Skeletal muscle cell (primary cell): ENCODE results near the gene KRTAP9-1.
"Not testable (repeated sequence)": the region's sequence is repeated elsewhere in the genome, so short reads cannot be mapped to it uniquely, and the experiment has no call there.

ENCODE experiments used
- DNase-seq: peaks from one replicate; pipeline ENCODE4 v3.0.0-alpha.2; 2010; ENCODE audit warnings: low read depth
- H3K4me3 ChIP-seq: 2 replicates; pipeline ENCODE4 v1.5.1; 2011; ENCODE audit warnings: low read depth, mild to moderate bottlenecking, control low read depth, low read length, moderate library complexity

The KRTAP9-1 gene

DNA sequence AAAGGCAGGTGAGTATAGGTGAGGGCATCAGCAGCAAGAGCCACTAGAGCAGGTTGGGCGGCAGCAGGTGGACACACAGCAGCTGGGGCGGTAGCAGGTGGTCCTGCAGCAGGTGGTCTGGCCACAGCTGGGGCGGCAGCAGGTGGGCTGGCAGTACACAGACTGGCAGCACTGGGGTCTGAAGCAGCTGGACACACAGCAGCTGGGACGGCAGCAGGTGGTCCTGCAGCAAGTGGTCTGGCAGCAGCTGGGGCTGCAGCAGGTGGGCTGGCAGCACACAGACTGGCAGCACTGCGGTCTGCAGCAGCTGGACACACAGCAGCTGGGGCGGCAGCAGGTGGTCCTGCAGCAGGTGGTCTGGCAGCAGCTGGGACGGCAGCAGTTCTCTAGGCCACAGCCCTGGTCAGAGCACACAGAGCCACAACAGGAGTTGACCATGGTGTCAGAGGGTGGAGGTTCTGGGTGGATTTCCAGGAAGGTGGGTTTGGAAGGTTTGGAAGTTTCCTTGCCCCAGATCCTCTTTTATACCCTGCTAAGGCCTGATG lies 11.9 kb upstream of the KRTAP9-1 start, which contains the start of gene KRTAP4-2:
Gene KRTAP4-2 (minus strand): TSS at position 495 of the 545 bp plus-strand sequence. CDS start 57 bp downstream, at position 438.
- DNase-seq = no peak
- no peak within 1 kb of the TSS for H3K4me3 ChIP-seq

DNA sequence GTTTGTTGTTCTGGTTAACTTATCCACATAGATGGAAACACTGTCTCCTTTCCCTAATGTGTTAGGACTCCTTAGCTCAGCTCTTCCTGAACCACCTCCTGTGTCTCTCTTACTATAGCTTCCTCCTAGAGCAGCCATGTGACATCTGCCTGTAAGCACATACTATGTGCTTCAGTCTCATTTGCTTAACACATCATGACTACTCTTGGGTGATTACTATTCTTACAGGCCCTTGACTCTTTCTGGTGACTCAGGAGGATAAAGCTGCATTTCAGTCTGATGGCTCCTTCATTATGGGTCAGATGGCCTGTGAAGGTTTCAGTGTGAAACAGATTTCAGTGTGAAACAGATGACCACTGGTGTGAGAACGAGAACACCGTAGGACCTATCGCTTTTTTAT lies 11.3 kb upstream of the KRTAP9-1 start:
- H3K4me3 ChIP-seq = no peak overlapping the region
- DNase-seq = no peak

DNA sequence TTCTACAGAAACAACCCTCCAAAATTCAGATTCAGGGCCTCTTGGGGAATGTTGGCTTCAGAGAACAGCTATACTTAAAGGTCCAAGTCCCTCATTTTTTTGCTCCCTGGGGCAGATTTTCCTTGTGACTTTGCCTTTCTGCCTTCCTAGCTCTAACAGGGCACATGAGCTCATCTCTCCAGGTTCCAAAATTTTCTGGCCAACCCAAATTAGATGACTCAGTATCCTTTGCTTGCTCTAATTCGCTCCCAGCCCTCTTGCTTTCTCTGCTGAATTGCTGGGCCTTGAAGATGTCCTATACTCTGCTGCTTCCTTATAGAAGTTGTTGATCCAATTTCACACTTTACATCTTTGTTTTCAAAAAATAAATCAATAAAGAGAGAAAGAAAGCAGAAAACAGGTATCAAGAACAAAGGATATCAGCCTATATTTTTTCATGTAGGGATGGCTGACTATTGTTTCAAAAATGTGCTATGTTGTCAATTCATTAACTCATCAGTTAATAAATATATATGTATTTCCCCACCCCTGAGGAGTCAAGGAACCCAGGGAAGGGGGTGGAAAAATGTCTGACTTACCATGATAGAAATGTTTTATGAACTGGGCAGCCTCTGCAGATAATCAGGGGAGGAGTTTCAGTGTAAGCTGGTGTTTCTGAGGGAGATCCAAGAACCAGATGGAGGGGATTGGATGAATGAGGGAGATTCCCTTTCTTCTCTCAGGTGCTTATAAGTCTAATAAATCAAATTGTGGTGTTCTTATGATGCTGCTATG lies 10.7 kb upstream of the KRTAP9-1 start:
- no peak for DNase-seq
- H3K4me3 ChIP-seq = no peak overlapping the region

DNA sequence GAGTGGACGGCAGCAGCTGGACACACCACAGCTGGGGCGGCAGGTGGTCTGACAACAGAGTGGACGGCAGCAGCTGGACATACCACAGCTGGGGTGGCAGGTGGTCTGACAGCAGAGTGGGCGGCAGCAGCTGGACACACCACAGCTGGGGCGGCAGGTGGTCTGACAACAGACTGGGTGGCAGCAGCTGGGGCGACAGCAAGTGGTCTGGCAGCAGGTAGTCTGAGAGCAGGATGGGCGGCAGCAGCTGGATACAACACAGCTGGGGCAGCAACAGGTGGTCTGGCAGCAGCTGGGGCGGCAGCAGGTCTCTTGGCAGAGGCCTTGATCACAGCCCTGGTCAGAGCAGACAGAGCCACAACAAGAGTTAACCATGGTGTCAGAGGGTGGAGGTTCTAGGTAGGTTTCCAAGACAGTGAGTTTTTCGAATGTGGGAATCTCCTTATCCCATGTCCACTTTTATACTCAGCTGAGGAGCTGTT lies 5.2 kb upstream of the KRTAP9-1 start, which contains the start of gene KRTAP4-1:
Gene KRTAP4-1 (minus strand): TSS at position 432 of the 482 bp plus-strand sequence. CDS start 57 bp downstream, at position 375.
- DNase-seq = no peak
- no peak within 1 kb of the TSS for H3K4me3 ChIP-seq

DNA sequence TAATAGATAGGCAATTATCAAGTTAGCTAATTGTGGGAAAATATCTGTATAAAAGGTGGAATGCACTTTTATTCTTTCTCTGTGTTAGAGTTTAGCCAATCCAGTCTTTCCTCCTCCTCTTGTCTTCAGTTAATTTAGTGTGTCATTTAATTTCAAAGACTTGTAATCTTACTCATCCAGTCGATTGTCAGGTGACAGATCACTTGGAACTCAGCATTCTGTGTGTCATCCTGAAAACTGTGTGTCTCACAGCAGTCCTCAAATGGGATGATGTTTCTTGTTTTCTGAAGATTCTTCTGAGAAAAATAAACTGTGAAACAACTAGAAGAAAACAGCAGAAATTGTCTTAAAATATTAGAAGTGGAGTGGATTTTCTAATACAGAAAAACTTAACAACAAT lies 4.7 kb upstream of the KRTAP9-1 start:
- H3K4me3 ChIP-seq = no peak overlapping the region
- DNase-seq = no peak

DNA sequence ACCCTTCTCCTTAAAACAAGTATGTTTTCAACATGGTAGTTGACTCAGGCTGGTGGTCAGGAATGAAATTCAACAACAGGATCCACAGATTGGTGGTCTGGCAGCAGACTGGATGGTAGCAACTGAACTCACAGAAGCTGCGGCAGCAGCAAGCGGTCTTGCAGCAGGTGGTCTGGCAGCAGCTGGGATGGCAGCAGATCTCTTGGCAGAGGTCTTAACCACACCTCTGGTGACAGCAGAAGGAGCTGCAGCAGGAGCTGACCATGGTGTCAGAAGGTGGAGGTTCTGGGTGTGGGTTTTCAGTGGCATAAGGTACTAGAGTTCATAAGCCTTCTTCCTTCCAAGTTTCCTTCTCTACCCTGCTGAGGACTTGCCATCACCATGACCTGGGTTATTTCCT lies 2.8 kb upstream of the KRTAP9-1 start:
- H3K4me3 ChIP-seq = no peak overlapping the region
- peak; percentile 7 for DNase-seq

DNA sequence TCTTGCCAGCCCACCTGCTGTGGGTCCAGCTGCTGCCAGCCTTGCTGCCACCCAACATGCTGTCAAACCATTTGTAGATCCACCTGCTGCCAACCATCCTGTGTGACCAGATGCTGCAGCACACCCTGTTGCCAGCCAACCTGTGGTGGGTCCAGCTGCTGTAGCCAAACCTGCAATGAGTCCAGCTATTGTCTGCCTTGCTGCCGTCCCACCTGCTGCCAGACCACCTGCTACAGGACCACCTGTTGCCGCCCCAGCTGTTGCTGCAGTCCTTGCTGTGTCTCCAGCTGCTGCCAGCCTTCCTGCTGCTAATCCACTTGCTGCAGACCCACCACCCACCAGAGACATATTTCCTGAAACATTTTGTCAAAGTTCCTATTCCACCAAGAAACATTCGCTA lies 641 bp downstream of the KRTAP9-1 start:
- H3K4me3 ChIP-seq = no peak overlapping the region
- DNase-seq = no peak

DNA sequence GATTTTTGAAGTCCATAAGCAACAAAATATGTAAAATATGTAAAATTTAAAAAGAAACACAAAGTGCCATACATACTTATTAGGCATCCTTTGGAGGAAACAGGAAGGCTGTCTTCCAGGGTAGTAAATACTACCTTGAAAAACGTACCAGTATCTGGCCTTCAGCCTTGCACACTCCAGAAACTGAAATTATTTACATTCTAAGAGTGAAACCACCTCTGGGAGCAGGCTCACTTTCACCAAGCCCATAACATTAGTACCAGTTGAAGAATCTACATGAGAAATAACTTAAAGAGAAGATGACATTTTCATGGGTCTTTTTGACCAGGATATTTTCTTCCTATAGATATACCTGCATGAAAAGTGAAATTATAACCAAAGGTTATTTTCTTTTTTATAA lies 6.4 kb downstream of the KRTAP9-1 start:
- no peak overlapping the region for H3K4me3 ChIP-seq
- DNase-seq = no peak

DNA sequence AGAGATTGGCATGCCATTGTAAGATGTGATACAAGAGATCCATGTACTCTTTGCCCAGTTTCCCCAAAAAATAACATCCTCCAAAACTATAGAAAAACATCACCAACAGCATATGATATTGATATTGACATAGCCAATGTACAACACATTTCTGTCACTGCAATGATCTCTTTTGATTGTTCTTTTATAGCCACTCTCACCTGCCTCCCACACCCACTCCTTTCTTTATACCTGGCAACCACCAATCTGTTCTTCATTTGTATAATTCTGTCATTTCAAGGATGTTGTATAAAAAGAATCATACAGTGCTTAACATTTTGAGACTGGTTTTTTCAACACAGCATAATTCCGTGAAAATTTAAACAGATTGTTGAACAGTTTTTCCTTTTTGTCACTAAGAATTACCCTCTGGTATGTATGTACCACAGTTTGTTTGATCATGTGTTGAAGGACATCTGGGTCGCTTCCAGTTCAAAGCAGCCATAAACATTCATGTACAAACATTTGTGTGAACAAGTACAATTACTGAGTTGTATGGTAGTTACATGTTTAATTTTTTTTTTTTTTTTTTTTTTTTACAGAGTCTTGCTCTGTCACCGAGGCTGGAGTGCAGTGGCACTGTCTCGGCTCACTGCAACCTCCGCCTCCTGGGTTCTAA lies 9.9 kb downstream of the KRTAP9-1 start:
- DNase-seq = no peak
- no peak overlapping the region for H3K4me3 ChIP-seq

DNA sequence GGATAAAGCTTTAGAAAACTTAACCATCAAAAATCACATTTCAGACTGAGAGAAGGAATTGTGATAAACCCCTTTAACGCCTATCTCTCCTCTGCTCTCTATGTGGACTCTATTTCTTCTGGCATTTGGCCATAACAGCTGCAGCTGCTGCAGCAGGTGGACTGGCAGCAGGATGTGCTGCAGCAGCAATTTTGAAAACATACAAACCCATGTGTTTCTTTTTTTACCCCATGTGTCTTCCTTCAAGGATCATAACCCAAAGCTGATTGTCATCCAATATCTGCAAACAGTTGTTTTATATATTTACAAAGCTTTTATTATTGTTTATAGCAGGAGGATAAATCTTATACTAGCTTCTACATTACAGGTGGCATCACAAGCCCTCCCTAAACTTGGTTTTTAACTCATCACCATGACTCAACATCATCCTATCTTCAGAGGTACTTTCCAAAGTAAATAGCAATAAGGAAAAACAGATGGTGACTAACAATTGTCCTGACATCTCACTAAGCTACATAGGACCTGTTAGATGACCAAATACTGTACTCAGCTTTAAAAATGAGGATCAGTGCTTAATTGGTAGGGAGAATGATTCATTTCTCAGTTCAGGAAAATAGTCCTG lies 22.3 kb downstream of the KRTAP9-1 start:
- no peak for DNase-seq
- no peak overlapping the region for H3K4me3 ChIP-seq

DNA sequence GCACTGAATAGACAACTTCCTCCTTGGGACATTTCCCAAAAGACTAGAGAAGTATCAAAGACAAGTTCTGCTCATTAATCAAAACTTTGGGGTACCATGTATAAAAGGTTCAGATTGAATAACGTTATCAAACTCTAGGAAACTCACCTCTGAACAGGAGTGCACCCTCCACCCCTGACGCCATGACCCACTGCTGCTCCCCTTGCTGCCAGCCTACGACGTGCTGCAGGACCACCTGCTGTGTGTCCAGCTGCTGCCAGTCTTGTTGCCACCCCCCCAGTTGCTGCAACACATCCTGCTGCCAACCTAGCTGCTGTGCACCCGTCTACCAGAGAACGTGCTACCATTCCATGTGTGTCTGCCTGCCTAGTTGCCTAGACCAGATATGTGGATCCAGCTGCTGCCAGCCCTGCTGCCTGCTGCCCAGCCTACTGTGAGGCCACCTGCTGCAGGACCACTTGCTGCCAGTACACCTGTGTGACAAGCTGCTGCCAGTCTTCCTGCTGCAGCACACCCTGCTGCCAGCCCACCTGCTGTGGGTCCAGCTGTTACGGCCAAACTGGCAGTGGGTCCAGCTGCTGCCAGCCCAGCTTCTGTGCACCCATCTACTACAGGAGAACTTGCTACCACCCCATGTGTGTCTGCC lies 23.0 kb downstream of the KRTAP9-1 start:
- no peak for DNase-seq
- no peak overlapping the region for H3K4me3 ChIP-seq

DNA sequence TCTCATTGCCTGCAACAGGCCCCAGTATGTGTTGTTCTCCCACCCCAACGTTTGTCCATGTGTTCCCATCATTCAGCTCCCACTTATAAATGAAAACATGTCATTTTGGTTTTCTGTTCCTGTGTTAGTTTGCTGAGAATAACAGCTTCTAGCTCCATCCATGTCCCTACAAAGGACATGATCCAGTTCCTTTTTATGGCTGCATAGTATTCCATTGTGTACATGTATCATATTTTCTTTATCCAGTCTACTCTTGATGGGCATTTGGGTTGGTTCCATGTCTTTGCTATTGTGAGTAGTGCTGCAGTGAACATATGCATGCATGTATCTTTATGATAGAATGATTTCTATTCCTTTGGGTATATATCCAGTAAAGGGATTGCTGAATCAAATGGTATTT lies 26.0 kb downstream of the KRTAP9-1 start:
- no peak for DNase-seq
- H3K4me3 ChIP-seq = no peak overlapping the region

DNA sequence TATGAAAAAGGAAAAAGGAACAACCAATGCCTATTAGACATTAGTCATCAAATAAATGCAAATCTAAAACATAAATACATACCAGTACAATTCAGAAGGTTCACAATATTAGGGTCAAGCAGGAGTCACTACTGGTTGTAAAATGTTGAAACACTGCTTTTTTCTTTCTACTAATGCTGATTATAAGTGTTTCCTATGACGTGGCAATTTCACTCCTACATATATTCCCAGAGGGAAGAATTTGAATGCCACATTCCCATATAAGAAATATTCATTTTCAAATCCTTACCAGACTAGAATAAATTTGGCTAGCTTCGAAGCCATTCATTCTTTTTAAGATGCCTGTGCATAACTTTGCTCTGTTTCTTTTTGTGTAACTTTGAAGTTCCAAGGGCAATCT lies 34.1 kb downstream of the KRTAP9-1 start:
- no peak for DNase-seq

DNA sequence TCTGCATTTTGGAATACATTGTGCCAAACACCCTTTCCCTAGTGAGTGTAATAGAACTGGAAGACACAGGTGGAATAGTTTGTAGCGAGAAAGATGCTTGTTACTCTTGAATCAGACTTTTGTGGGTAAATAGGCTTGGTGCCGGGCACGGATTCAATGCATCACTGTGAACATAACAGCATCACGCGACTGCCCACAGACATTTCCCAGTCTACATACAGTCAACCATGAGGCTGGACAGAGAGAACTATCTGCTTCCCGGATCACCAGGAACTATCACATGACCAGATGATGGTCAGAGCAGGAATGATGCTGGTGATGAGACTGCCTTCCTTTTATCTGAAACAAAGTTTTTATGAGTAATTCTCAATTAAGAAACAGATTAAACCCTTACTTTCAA lies 36.4 kb downstream of the KRTAP9-1 start:
- no peak for DNase-seq
- H3K4me3 ChIP-seq = no peak overlapping the region

More for the DNA sequence above, 34.1 kb downstream of the KRTAP9-1 start:
- no peak overlapping the region for H3K4me3 ChIP-seq

DNA sequence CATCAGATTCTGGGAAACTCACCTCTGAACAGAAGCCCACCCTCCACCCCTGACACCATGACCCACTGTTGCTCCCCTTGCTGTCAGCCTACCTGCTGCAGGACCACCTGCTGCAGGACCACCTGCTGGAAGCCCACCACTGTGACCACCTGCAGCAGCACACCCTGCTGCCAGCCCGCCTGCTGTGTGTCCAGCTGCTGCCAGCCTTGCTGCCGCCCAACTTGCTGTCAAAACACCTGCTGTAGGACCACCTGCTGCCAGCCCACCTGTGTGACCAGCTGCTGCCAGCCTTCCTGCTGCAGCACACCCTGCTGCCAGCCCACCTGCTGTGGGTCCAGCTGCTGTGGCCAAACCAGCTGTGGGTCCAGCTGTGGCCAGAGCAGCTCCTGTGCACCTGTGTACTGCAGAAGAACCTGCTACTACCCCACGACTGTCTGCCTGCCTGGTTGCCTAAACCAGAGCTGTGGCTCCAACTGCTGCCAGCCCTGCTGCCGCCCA lies 37.0 kb downstream of the KRTAP9-1 start, which contains the start of gene KRTAP9-2:
Gene KRTAP9-2 (plus strand): TSS at position 51 of the 498 bp plus-strand sequence. CDS start 7 bp downstream, at position 58.
- not testable (repeated sequence) for DNase-seq, H3K4me3 ChIP-seq

DNA sequence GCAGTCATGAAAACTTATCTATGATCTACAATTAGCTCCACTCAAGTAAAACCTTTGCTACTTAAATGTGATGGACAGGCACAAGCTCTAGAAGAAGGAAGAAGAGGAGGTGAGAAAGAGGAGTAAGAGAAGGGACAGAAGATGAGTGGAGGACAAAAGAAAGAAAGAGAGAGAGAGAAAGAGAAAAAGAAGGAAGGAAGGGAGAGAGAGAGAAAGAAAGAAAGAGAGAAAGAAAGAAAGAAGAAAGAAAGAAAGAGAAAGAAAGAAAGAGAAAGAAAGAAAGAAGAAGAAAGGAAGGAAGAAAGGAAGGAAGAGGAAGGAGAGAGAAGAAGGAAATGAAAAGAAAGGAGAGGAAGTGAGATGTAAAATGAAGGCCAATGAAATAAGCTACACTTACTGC lies 40.4 kb downstream of the KRTAP9-1 start:
- no peak for DNase-seq
- no peak overlapping the region for H3K4me3 ChIP-seq

DNA sequence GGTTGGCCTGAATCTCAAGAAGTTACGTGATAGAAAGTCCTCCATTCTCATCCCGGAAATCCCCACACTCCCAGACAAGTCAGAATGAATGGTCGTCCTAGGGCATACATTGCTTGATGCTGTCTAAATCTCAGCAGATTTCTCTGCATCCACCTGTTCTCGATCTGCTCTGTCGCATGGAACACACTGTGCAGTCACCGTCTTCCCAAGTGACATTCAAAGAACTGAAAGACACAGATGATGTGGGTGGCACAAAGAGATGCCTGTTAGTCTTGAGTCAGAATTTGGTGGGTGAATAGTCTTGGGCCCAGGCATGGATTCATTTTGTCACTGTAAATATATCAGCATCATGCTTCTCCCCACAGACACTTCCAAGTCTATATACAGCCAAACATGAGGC lies 42.0 kb downstream of the KRTAP9-1 start:
- H3K4me3 ChIP-seq = no peak overlapping the region
- DNase-seq = no peak

DNA sequence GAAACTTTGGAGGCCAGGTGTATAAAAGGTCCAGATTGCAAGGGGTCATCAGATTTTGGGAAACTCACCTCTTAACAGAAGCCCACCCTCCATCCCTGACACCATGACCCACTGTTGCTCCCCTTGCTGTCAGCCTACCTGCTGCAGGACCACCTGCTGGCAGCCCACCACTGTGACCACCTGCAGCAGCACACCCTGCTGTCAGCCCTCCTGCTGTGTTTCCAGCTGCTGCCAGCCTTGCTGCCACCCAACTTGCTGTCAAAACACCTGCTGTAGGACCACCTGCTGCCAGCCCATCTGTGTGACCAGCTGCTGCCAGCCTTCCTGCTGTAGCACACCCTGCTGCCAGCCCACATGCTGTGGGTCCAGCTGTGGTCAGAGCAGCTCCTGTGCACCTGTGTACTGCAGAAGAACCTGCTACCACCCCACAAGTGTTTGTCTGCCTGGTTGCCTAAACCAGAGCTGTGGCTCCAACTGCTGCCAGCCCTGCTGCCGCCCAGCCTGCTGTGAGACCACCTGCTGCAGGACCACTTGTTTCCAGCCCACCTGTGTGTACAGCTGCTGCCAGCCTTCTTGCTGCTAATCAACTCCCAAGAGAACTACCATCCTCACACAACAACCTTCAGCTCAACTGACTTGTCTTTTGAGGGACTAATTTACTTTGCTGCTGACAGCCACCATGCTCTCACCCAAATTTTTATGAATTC lies 42.9 kb downstream of the KRTAP9-1 start, which contains the start of gene KRTAP9-3:
Gene KRTAP9-3 (plus strand): TSS at position 51 of the 707 bp plus-strand sequence. CDS start 53 bp downstream, at position 104.
- not testable (repeated sequence) for DNase-seq, H3K4me3 ChIP-seq
